Fibroblast of lung (primary cell): Measurements from ENCODE around the gene RIIAD1.

Source experiments
- CTCF ChIP-seq, 2 donors: IDR thresholded peaks in 1 of 2; conservative IDR thresholded peaks in 1 of 2; 1 replicate in 1 of 2; 2 replicates in 1 of 2; pipeline ENCODE4 v1.5.1; 2011 to 2012; ENCODE audit warnings: low read length in 2 of 2, control low read depth in 1 of 2, inconsistent platforms in 1 of 2, low read depth in 1 of 2, mild to moderate bottlenecking in 1 of 2
- EZH2 ChIP-seq: IDR thresholded peaks from 2 replicates; pipeline ENCODE4 v1.5.1; 2012; ENCODE audit warnings: low read length, control low read depth, mild to moderate bottlenecking; ENCODE audit errors: missing control alignments

DNA sequence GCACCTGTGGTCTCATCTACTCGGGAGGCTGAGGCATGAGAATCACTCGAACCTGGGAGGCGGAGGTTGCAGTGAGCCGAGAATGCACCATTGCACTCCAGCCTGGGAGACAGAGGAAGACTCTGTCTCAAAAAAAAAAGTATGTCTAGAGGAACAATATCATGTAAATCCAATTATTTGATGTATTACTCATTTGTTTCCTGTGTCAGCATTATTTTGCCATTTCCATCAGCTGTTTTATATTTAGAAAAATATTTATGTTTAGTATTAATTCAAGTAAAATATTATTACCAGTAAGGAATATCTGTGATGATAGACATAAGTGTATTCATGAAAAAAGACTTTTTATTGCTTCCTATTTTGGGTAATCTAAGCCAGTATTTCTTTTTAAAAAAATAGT lies 56.0 kb downstream of the RIIAD1 start:
- no peak for TF ChIP-seq CTCF (conservative IDR thresholded peaks at IDR 0.05 in 1 of 2, IDR thresholded peaks at IDR 0.05 in 1 of 2; ENCODE audit: low read depth in 1 of 2, low read length in 2 of 2)
- TF ChIP-seq EZH2: no peak
